Activated CD4-positive, alpha-beta T cell treated with anti-CD3 and anti-CD28 coated beads, Interleukin-2, amount 10 ng/mL, durations not matched to agents 24 days and 14 days (primary cell): ENCODE results near the gene ZMYND12. TPM values are rescaled to one million over a fixed set of nuclear protein-coding genes. Genes with fewer than 3 reads are reported as not detected.

Source experiments
- DNase-seq: peaks from one replicate; pipeline ENCODE4 v3.0.0; 2022
- H3K27ac Mint-ChIP-seq: one replicate; pipeline ENCODE4 v1.8.0; 2022; ENCODE audit warnings: mild to moderate bottlenecking, mixed read lengths
- H3K27me3 Mint-ChIP-seq: one replicate; pipeline ENCODE4 v1.8.0; 2022; ENCODE audit warnings: mixed read lengths
- H3K36me3 Mint-ChIP-seq: one replicate; pipeline ENCODE4 v1.8.0; 2022; ENCODE audit warnings: low read depth, mild to moderate bottlenecking, mixed read lengths
- H3K4me1 Mint-ChIP-seq: one replicate; pipeline ENCODE4 v1.8.0; 2021; ENCODE audit warnings: mixed read lengths
- H3K4me3 Mint-ChIP-seq: one replicate; pipeline ENCODE4 v1.8.0; 2022; ENCODE audit warnings: mild to moderate bottlenecking, moderate library complexity, mixed read lengths
- H3K9me3 Mint-ChIP-seq: one replicate; pipeline ENCODE4 v1.8.0; 2021; ENCODE audit warnings: mixed read lengths
- intact Hi-C: fragments of 100-400 bp; cut with micrococcal nuclease; formaldehyde crosslinking; loops from one replicate; pipeline ENCODE4 v1.15.1; 2023
- total RNA-seq: library from RNA; stranded (reverse); gene quantifications from 2 replicates; pipeline ENCODE4 v1.2.3, GENCODE V29; 2022

The ZMYND12 gene
- total RNA-seq, 1 donor from 2014 or later, result not detected

DNA sequence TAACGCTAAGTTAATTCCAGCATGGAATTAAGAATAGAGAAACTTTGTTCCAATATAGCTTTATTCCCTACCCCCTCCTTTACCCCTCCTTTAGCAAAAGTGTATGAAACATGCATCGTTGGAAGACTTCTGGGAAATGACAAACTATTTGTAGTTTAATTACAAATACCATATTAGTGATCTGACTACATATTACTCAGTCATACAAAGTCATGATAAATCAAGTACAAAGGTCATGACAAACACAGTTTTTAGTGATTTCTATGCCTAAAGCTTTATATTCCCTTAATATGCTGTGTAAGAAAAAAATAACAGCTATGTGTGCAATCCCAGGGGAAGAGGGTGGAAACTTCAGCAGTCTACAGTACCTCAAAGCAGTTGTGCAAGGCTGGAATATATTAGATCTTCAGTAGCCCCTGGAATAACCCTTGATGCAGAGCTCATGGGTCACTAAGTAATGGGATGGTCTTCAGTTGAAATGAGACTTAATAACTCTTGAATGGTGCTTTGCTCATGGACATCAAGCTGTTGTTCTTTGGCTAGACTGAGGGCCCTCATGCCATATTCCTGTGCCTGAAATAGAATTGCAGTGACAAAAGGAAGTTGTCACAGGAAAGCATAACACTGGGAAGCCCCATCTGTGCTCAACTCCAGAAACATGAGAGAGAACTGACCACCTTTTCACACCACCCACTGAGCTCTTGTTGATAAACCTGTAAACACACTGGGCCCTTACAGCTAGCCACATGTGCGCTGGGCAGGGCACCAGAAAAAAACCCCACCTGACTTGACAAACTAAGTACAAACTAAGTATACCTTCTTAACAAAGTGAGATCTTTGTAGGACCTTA lies 25.3 kb downstream of the ZMYND12 start:
- peaks cover 4% of the 10 kb centered on the region for H3K27me3 Mint-ChIP-seq
- DNase-seq, result no peak
- peaks cover 2% of the 10 kb centered on the region for H3K4me1 Mint-ChIP-seq
- no peaks in the 10 kb centered on the region for H3K9me3 Mint-ChIP-seq
- no peaks in the 10 kb centered on the region for H3K36me3 Mint-ChIP-seq
- H3K27ac Mint-ChIP-seq, result no peak overlapping the region
- no peak overlapping the region for H3K4me3 Mint-ChIP-seq
- intact Hi-C loops, result no loop called here

DNA sequence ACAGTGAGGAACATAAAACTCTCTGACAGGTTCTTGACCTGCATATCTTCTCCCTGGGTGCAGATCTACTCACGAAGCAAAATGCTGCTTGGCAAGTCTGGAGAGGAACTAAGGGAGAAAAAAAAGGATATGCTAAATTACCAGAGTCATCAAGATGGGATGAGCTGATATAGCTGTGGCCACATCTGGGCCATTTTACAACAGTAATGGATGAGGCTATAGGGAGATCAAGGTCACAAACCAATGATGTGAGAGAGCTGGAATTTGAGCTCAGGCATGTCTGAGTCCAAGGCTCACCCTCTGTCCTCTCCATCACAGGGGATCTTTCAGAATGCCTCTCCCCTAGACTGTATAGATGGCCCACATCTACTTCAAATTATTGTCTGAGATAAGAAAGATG lies 26.2 kb downstream of the ZMYND12 start:
- no peaks in the 10 kb centered on the region for H3K9me3 Mint-ChIP-seq
- H3K4me1 Mint-ChIP-seq, result peaks cover 2% of the 10 kb centered on the region
- intact Hi-C loops, result no loop called here
- H3K36me3 Mint-ChIP-seq, result no peaks in the 10 kb centered on the region
- H3K27ac Mint-ChIP-seq, result no peak overlapping the region
- DNase-seq, result no peak
- H3K27me3 Mint-ChIP-seq, result peaks cover 4% of the 10 kb centered on the region
- H3K4me3 Mint-ChIP-seq, result no peak overlapping the region

DNA sequence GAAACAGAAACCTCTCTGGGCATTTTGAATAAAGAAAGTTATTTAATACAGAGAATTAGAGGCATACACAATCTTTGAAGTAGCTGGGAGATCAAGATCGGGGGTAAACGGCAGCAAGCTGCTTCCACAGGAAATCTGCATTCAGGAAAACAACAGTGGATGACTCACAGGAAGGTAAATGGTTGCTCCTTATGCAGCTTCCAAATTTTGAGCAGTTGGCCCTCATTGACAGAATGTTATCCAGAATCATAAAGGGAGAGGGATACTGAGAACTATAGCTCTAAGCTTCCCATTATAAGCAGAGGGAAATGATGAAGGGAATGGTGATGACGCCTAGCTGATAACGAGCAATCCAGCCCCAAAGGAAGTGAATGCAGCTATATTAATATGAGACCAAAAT lies 28.6 kb downstream of the ZMYND12 start:
- Mint-ChIP-seq H3K4me3 (no peak overlapping the region), H3K27me3 (no peaks in the 10 kb centered on the region), H3K27ac (no peak overlapping the region), H3K9me3 (no peaks in the 10 kb centered on the region), H3K4me1 (peaks cover 2% of the 10 kb centered on the region), H3K36me3 (no peaks in the 10 kb centered on the region)
- no peak for DNase-seq
- intact Hi-C loops, result no loop called here

- intact Hi-C loops, result no loop called here
- Mint-ChIP-seq H3K27me3 (peaks cover 5% of the 10 kb centered on the region), H3K27ac (no peak overlapping the region), H3K9me3 (no peaks in the 10 kb centered on the region), H3K4me1 (peaks cover 2% of the 10 kb centered on the region), H3K4me3 (no peak overlapping the region), H3K36me3 (no peaks in the 10 kb centered on the region)
- no peak for DNase-seq
These were observed 31.6 kb downstream of the ZMYND12 start for GRCh38 chr1:42424201-42424600.

GRCh38 chr1:42423681-42424080 lies 32.1 kb downstream of the ZMYND12 start:
- peaks cover 5% of the 10 kb centered on the region for H3K27me3 Mint-ChIP-seq
- intact Hi-C loops, result no loop called here
- no peak overlapping the region for H3K27ac Mint-ChIP-seq
- no peak for DNase-seq
- H3K9me3 Mint-ChIP-seq, result no peaks in the 10 kb centered on the region
- H3K36me3 Mint-ChIP-seq, result no peaks in the 10 kb centered on the region
- H3K4me3 Mint-ChIP-seq, result no peak overlapping the region
- peaks cover 2% of the 10 kb centered on the region for H3K4me1 Mint-ChIP-seq

- H3K27me3 Mint-ChIP-seq, result peaks cover 5% of the 10 kb centered on the region
- H3K36me3 Mint-ChIP-seq, result no peaks in the 10 kb centered on the region
- no peak overlapping the region for H3K4me3 Mint-ChIP-seq
- H3K27ac Mint-ChIP-seq, result no peak overlapping the region
- DNase-seq, result no peak
- no peaks in the 10 kb centered on the region for H3K9me3 Mint-ChIP-seq
- H3K4me1 Mint-ChIP-seq, result peaks cover 2% of the 10 kb centered on the region
- intact Hi-C loops, result no loop called here
These were observed 33.1 kb downstream of the ZMYND12 start for GRCh38 chr1:42422737-42423136.

DNA sequence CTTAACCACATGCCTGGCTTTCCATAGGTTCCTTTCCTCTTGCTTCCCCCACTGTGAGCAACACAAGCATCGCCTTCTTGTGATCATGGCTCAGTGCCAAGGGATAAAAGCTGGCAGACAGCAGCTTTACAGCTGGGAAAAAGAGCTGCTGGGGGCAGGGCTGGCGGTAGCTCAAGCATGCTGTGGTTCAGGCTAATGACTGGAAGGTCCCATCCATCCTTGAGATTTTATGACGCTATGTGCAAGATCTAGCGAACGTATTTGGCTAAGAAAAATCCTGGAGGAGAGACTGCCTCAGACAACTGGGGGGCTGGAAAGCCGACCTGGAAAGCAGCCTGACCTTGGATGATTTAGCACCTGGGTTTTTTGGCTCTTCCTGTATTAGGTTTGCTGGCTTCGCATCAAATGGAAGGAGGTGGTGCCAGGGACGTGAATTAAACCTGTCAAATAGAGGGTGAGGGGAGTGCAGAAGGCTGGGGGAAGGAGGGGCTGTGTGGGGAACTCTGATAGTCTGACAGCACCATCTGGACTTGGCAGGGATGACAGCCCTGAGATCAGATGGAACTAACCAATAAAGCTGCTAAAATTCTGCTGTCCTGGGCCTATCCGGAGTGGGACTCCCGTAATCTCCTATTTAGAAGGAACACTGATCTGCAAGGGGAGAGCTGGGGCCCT lies 34.8 kb downstream of the ZMYND12 start:
- Mint-ChIP-seq H3K36me3 (no peaks in the 10 kb centered on the region), H3K4me1 (no peaks in the 10 kb centered on the region), H3K9me3 (no peaks in the 10 kb centered on the region), H3K27ac (no peak overlapping the region), H3K27me3 (peaks cover 5% of the 10 kb centered on the region), H3K4me3 (no peak overlapping the region)
- DNase-seq, result no peak
- intact Hi-C loops, result no loop called here

DNA sequence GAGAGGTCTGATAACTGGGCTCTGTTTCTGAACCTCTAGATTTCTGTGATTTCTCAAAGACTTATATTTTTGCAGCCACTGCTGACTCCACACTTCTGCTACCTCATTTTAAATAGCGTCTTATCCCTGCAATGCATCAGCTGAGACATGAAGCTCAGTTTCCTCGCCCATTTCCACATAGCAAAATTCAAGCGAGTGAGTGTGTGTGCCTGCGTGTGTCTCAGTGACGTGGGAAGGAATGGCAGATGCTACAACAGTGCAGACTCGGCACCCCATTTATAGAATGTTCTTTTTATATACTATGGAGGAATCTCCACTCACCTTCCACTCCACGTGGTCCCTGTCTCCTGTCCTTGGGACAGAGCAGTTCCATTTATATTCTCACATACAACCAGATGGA lies 35.7 kb downstream of the ZMYND12 start:
- intact Hi-C loops, result no loop called here
- DNase-seq, result no peak
- Mint-ChIP-seq H3K4me1 (no peaks in the 10 kb centered on the region), H3K4me3 (no peak overlapping the region), H3K9me3 (no peaks in the 10 kb centered on the region), H3K27ac (no peak overlapping the region), H3K36me3 (peaks cover 1% of the 10 kb centered on the region), H3K27me3 (peaks cover 5% of the 10 kb centered on the region)

DNA sequence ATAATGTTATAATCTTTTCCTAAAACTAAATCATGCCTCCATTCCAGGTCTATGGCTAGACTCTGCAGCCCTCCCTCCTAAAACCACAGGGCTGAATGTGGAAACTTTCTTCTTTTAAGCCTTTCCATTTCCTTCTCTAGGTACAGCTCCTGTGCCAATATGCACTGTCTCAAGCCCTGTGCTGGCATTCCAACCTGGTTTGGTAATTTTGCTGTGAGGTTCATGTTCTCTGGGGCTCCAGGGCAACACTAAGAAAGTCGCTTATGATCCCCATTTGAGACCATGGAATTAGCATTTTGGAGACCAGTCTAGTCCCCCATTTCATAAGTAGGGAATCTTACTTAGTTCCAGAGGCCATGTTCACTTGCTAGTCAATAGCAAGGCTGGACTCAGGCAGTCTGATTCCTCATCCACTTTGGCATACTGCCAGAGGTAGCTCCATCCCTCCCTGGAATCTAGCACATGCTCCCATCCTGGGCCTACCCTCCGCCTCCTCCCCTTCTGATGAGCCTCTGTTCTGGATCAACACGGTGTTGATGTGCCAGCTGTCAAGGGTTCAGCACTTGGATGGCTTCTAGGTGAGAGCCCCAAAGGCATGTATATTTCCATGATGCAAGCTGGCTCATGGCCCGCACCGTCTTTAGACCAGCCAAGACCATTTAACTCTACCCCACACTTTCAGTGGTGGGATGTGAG lies 36.5 kb downstream of the ZMYND12 start:
- Mint-ChIP-seq H3K27me3 (peaks cover 5% of the 10 kb centered on the region), H3K4me1 (no peaks in the 10 kb centered on the region), H3K9me3 (no peaks in the 10 kb centered on the region), H3K27ac (no peak overlapping the region), H3K36me3 (peaks cover 1% of the 10 kb centered on the region), H3K4me3 (no peak overlapping the region)
- no peak for DNase-seq
- intact Hi-C loops, result no loop called here

- Mint-ChIP-seq H3K27me3 (peaks cover 5% of the 10 kb centered on the region), H3K4me3 (no peak overlapping the region)
These were observed 37.3 kb downstream of the ZMYND12 start for GRCh38 chr1:42418516-42418915.

DNA sequence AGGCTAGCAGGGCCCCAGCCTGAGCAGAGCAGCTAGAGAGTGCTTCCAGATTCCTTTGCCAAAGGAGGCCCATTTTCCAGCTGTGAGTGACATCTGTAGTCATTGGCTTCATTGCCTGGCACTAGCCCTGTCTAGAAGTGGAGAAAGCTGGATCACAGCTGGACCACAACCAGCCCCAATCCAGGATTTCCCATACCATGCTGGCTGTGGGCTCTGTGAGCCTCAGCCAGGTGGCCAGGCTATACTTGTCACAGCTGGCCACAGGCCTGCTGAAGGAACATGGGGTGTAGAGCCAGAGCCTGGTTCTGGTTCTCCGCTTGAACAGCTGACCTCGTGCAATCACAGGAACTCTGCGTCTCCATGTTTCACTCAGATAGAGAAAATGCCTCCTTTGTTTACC lies 38.7 kb downstream of the ZMYND12 start:
- Mint-ChIP-seq H3K27me3 (peaks cover 5% of the 10 kb centered on the region), H3K9me3 (no peaks in the 10 kb centered on the region), H3K27ac (no peak overlapping the region), H3K4me1 (no peaks in the 10 kb centered on the region), H3K36me3 (peaks cover 1% of the 10 kb centered on the region), H3K4me3 (no peak overlapping the region)
- no peak for DNase-seq
- intact Hi-C loops, result no loop called here

More at GRCh38 chr1:42418516-42418915, 37.3 kb downstream of the ZMYND12 start:
- H3K36me3 Mint-ChIP-seq, result peaks cover 1% of the 10 kb centered on the region
- no peak overlapping the region for H3K27ac Mint-ChIP-seq
- intact Hi-C loops, result no loop called here
- H3K9me3 Mint-ChIP-seq, result no peaks in the 10 kb centered on the region
- no peaks in the 10 kb centered on the region for H3K4me1 Mint-ChIP-seq
- DNase-seq, result no peak

DNA sequence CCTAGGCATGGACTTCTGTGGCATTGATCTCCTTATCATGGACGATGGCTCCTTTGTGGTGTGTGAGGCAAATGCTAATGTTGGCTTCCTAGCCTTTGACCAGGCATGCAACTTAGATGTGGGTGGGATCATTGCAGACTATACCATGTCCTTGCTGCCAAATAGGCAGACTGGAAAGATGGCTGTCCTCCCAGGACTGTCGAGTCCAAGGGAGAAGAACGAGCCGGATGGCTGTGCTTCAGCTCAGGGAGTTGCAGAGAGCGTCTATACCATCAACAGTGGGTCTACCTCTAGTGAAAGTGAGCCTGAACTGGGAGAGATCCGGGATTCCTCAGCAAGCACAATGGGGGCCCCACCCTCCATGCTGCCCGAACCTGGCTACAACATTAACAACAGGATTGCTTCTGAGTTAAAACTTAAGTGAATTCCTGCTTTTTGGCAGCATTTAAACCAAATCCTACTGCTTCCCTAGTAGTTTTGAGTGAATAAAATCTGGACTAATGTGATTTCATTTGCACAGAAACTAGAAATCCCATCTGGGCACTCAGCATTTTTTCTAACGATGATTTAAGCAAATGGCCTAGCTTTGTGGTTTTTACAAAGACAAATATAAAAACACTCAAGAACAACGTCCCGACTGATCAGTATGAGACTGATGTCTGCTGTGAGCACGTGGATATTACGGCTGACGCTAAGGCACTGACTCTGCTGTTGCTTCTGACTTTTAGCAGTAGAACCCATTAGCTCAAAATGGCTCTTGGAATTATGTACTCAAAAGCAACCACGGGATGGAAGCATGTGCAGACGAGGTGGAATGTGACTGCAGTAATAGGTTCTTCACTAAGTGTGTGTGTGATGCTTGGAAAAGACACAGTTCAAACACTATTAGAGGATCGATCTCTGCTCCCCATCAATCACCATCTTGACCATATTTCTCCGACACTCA lies 41.0 kb downstream of the ZMYND12 start:
- DNase-seq, result no peak
- H3K9me3 Mint-ChIP-seq, result no peaks in the 10 kb centered on the region
- H3K27ac Mint-ChIP-seq, result no peak overlapping the region
- H3K4me3 Mint-ChIP-seq, result no peak overlapping the region
- no peaks in the 10 kb centered on the region for H3K4me1 Mint-ChIP-seq
- no peaks in the 10 kb centered on the region for H3K27me3 Mint-ChIP-seq
- H3K36me3 Mint-ChIP-seq, result peaks cover 4% of the 10 kb centered on the region
- intact Hi-C loops, result no loop called here

DNA sequence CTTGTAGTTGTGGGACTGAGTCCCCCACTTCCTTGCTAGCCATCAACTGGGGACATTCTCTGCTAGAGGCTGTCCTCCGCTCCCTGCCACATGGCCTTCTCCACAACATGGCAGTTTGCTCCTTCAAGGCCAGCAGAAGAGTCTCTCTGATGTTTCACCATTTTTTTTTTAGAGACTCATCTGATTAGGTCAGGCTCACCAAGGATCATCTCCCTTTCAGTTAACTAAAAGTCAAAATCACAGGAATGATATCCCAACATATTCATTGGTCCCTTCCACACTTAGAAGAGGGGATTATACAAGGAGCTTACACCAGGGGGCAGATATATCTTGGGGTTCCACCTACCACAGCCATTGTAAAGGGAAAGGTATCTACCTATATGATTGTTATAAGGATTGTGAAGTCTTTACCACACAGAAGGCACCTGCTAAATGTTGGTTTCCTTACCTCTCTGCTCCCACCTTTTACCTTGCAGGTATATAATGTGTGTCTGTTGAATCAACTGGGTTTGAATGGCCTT lies 51.9 kb downstream of the ZMYND12 start:
- peaks cover 7% of the 10 kb centered on the region for H3K36me3 Mint-ChIP-seq
- H3K9me3 Mint-ChIP-seq, result no peaks in the 10 kb centered on the region

More for the DNA sequence above, 51.9 kb downstream of the ZMYND12 start:
- H3K4me1 Mint-ChIP-seq, result no peaks in the 10 kb centered on the region
- intact Hi-C loops, result no loop called here
- no peak for DNase-seq
- no peaks in the 10 kb centered on the region for H3K27me3 Mint-ChIP-seq
- no peak overlapping the region for H3K4me3 Mint-ChIP-seq
- no peak overlapping the region for H3K27ac Mint-ChIP-seq
